ENCODE measurements around the gene RASAL2.
A peak's percentile ranks its signal among the peaks of the same experiment; 100 is the strongest.

The RASAL2 gene

GRCh38 chr1:178093951-178094738 lies at the start of gene RASAL2:
RASAL2 (plus strand) TSS chr1:178094104; CDS start chr1:178094493, 389 bp downstream.
- DNase-seq, result no peak

GRCh38 chr1:178046591-178047270 lies 47.2 kb upstream of the RASAL2 start:
- no peak for DNase-seq

GRCh38 chr1:178047403-178048093 lies 46.4 kb upstream of the RASAL2 start:
- no peak for DNase-seq

GRCh38 chr1:178048426-178048825 lies 45.5 kb upstream of the RASAL2 start:
- DNase-seq, result no peak

GRCh38 chr1:178048883-178049282 lies 45.0 kb upstream of the RASAL2 start:
- no peak for DNase-seq

GRCh38 chr1:178050084-178050483 lies 43.8 kb upstream of the RASAL2 start:
- no peak for DNase-seq

- DNase-seq, result no peak
These were observed 42.8 kb upstream of the RASAL2 start for GRCh38 chr1:178051071-178051470.

- DNase-seq, result no peak
These were observed 41.0 kb upstream of the RASAL2 start for GRCh38 chr1:178052650-178053461.

GRCh38 chr1:178055093-178055492 lies 38.8 kb upstream of the RASAL2 start:
- peak; percentile 1 for DNase-seq

- DNase-seq, result no peak
These were observed 38.0 kb upstream of the RASAL2 start for GRCh38 chr1:178055779-178056471.

- DNase-seq, result no peak
These were observed 36.7 kb upstream of the RASAL2 start for GRCh38 chr1:178057141-178057765.

- DNase-seq, result no peak
These were observed 35.9 kb upstream of the RASAL2 start for GRCh38 chr1:178057912-178058534.

- DNase-seq, result no peak
These were observed 32.9 kb upstream of the RASAL2 start for GRCh38 chr1:178060789-178061556.

GRCh38 chr1:178061620-178062019 lies 32.3 kb upstream of the RASAL2 start:
- no peak for DNase-seq

GRCh38 chr1:178064191-178064821 lies 29.6 kb upstream of the RASAL2 start:
- DNase-seq, result no peak

GRCh38 chr1:178065250-178065649 lies 28.7 kb upstream of the RASAL2 start:
- no peak for DNase-seq

- no peak for DNase-seq
These were observed 27.5 kb upstream of the RASAL2 start for GRCh38 chr1:178066296-178066907.

- DNase-seq, result no peak
These were observed 26.8 kb upstream of the RASAL2 start for GRCh38 chr1:178066908-178067614.

GRCh38 chr1:178071811-178072210 lies 22.1 kb upstream of the RASAL2 start:
- no peak for DNase-seq

Measured in activated CD4-positive, alpha-beta T cell treated with anti-CD3 and anti-CD28 coated beads, Interleukin-2, Interleukin-6, amounts not matched to agents 100 ng/mL and 50 ng/mL, durations not matched to agents 16 hours and 8 hours (primary cell).